HCT116 (cell line): Measurements from ENCODE around the gene CLDN3. TPM values are rescaled to one million over a fixed set of nuclear protein-coding genes. Genes with fewer than 3 reads are reported as not detected.

Experiments
- ATAC-seq: fragments of 200-7000 bp; cut with Tn5 transposase; 2 replicates; pipeline ENCODE4 v1.9.1; 2020; ENCODE audit warnings: mild to moderate bottlenecking, moderate library complexity
- BruUV-seq: library from RNA; stranded (reverse); fragments of 400-500 nt; replicated peaks from 2 replicates; lab custom pipeline; 2021; lab: Mats Ljungman, UMichigan
- CTCF ChIA-PET: fragments of 300-600 bp; sonication (Branson Sonifier 250); formaldehyde crosslinking; loops from one replicate; lab custom pipeline; 2021; ENCODE audit warnings: antibody characterized with exemption; lab: Charles Lee
- POLR2A ChIA-PET: fragments of 300-600, 350-600 bp; sonication (Branson Sonifier 250); formaldehyde crosslinking; loops from one replicate; lab custom pipeline; 2021; ENCODE audit warnings: antibody characterized with exemption; lab: Charles Lee
- RAD21 ChIA-PET, 2 experiments: fragments of 300-600 bp; sonication (Branson Sonifier 250); formaldehyde crosslinking; loops; one replicate each; lab custom pipeline; 2023; ENCODE audit warnings: low total read pairs in 2 of 2; ENCODE audit not compliant: uncharacterized antibody in 2 of 2, unreplicated experiment in 2 of 2, low non-redundant PET in 1 of 2; lab: Charles Lee
- DNase-seq: peaks from one replicate; pipeline ENCODE4 v3.0.0-alpha.2; 2010; ENCODE audit warnings: low read depth, low spot score
- H2AFZ ChIP-seq: fragments of 200-600 bp; shearing (Covaris generic), sonication (generic); 2 replicates; pipeline ENCODE4 v1.6.1; 2017; ENCODE audit warnings: low read depth, mixed run types, mixed read lengths, antibody characterized with exemption, low read length; ENCODE audit not compliant: poor library complexity, severe bottlenecking
- H3K27ac ChIP-seq: 2 replicates; pipeline ENCODE4 v1.5.1; 2012; ENCODE audit warnings: low read depth, low read length
- H3K27me3 ChIP-seq: fragments of 200-600 bp; sonication (generic); 2 replicates; pipeline ENCODE4 v1.6.1; 2016; ENCODE audit warnings: mixed run types, low read length, mixed read lengths; ENCODE audit not compliant: insufficient read depth
- H3K36me3 ChIP-seq, 2 experiments: fragments of 200-500 bp in 1 of 2; fragments of 200-600 bp in 1 of 2; sonication (Bioruptor generic) in 1 of 2; sonication (generic) in 1 of 2; 2 replicates each; pipeline versions ENCODE4 v1.5.1 to v1.6.1; 2014 to 2016; ENCODE audit warnings: low read length in 2 of 2, inconsistent platforms in 1 of 2, mixed read lengths in 1 of 2, mixed run types in 1 of 2; ENCODE audit not compliant: insufficient read depth in 2 of 2, control insufficient read depth in 1 of 2
- H3K4me1 ChIP-seq, 2 experiments: fragments of 200-600 bp in 1 of 2; sonication (generic) in 1 of 2; 2 replicates each; pipeline versions ENCODE4 v1.5.1 to v1.6.1; 2012 to 2017; ENCODE audit warnings: low read length in 2 of 2, inconsistent platforms in 1 of 2, mild to moderate bottlenecking in 1 of 2, mixed read lengths in 1 of 2, mixed run types in 1 of 2, moderate library complexity in 1 of 2; ENCODE audit not compliant: insufficient read depth in 2 of 2, control insufficient read depth in 1 of 2
- H3K4me2 ChIP-seq: fragments of 200-600 bp; sonication (generic); 2 replicates; pipeline ENCODE4 v1.6.1; 2017; ENCODE audit warnings: mixed run types, low read length, mixed read lengths
- H3K4me3 ChIP-seq, 2 experiments: fragments of 200-600 bp in 1 of 2; sonication (generic) in 1 of 2; replicated peaks in 1 of 2; 2 replicates each; pipeline ENCODE4 v1.5.1; 2011 to 2016; ENCODE audit warnings: low read length in 2 of 2, control low read depth in 1 of 2, low read depth in 1 of 2, mild to moderate bottlenecking in 1 of 2, mixed read lengths in 1 of 2, mixed run types in 1 of 2
- H3K79me2 ChIP-seq: fragments of 200-600 bp; sonication (generic); 2 replicates; pipeline ENCODE4 v1.6.1; 2017; ENCODE audit warnings: mild to moderate bottlenecking, mixed run types, low read length, moderate library complexity, mixed read lengths; ENCODE audit not compliant: insufficient read depth
- H3K9ac ChIP-seq: fragments of 200-600 bp; sonication (generic); 2 replicates; pipeline ENCODE4 v1.6.1; 2016; ENCODE audit warnings: low read length, mixed read lengths
- H3K9me2 ChIP-seq: fragments of 200-600 bp; sonication (generic), shearing (Covaris generic); 2 replicates; pipeline ENCODE4 v1.6.1; 2017; ENCODE audit warnings: mixed run types, mild to moderate bottlenecking, moderate library complexity; ENCODE audit not compliant: insufficient read depth
- H3K9me3 ChIP-seq, 2 experiments: fragments of 200-500 bp in 1 of 2; fragments of 200-600 bp in 1 of 2; sonication (Bioruptor generic) in 1 of 2; sonication (generic) in 1 of 2; 2 replicates each; pipeline ENCODE4 v1.6.1; 2014 to 2017; ENCODE audit warnings: low read length in 2 of 2, mixed read lengths in 2 of 2, inconsistent platforms in 1 of 2, low read depth in 1 of 2, mild to moderate bottlenecking in 1 of 2, mixed run types in 1 of 2, moderate library complexity in 1 of 2; ENCODE audit not compliant: control insufficient read depth in 1 of 2, insufficient read depth in 1 of 2
- H4K20me1 ChIP-seq: fragments of 200-600 bp; sonication (generic), shearing (Covaris generic); 2 replicates; pipeline ENCODE4 v1.6.1; 2017; ENCODE audit warnings: mixed run types, mild to moderate bottlenecking, moderate library complexity; ENCODE audit not compliant: insufficient read depth
- CBX3 ChIP-seq: IDR thresholded peaks from 2 replicates; pipeline ENCODE4 v1.6.1; 2012; ENCODE audit warnings: low read depth
- POLR2AphosphoS5 ChIP-seq: IDR thresholded peaks from 2 replicates; pipeline ENCODE4 v1.6.1; 2011; ENCODE audit warnings: mild to moderate bottlenecking, low read depth, low read length, moderate library complexity
- RAD21 ChIP-seq: IDR thresholded peaks from 2 replicates; pipeline ENCODE4 v1.6.1; 2012; ENCODE audit warnings: low read depth, mild to moderate bottlenecking
- SIN3A ChIP-seq: IDR thresholded peaks from 2 replicates; pipeline ENCODE4 v1.6.1; 2012; ENCODE audit warnings: low read depth
- SP1 ChIP-seq: IDR thresholded peaks from 2 replicates; pipeline ENCODE4 v1.6.1; 2012; ENCODE audit warnings: low read depth
- TCF7L2 ChIP-seq: IDR thresholded peaks from 2 replicates; pipeline ENCODE4 v1.7.0; 2011; ENCODE audit warnings: borderline replicate concordance, inconsistent platforms; ENCODE audit not compliant: insufficient read depth, insufficient read length; ENCODE audit errors: extremely low read depth
- ZNF274 ChIP-seq: fragments of 200-500 bp; sonication (Bioruptor generic); IDR thresholded peaks from 2 replicates; pipeline ENCODE4 v1.6.1; 2014; ENCODE audit warnings: mild to moderate bottlenecking, low read depth, low read length, inconsistent platforms
- intact Hi-C: fragments of 100-400 bp; cut with micrococcal nuclease; formaldehyde crosslinking; loops from 2 replicates; pipeline ENCODE4 v1.10.0; 2022
- total RNA-seq: library from RNA; stranded (reverse); gene quantifications from one replicate; pipeline ENCODE4 v1.2.1, GENCODE V29; 2021; ENCODE audit not compliant: unreplicated experiment
- TF ChIP-seq, protein P1 (sequence below): IDR thresholded peaks from 2 replicates; pipeline ENCODE4 v1.6.1; 2012
- TF ChIP-seq, protein P2 (sequence below), 3 experiments: fragments of 200-600 bp in 1 of 3; sonication (generic) in 1 of 3; IDR thresholded peaks in 2 of 3; conservative IDR thresholded peaks in 1 of 3; 2 replicates each; pipeline ENCODE4 v1.5.1; 2012 to 2017; ENCODE audit warnings: low read depth in 2 of 3, low read length in 2 of 3, antibody characterized with exemption in 1 of 3, borderline replicate concordance in 1 of 3, control low read depth in 1 of 3, mild to moderate bottlenecking in 1 of 3, mixed read lengths in 1 of 3, mixed run types in 1 of 3, moderate library complexity in 1 of 3; ENCODE audit not compliant: insufficient read depth in 1 of 3

CLDN3 gene
- total RNA-seq, 1 experiment from 2014 or later, result 19.2 TPM

DNA sequence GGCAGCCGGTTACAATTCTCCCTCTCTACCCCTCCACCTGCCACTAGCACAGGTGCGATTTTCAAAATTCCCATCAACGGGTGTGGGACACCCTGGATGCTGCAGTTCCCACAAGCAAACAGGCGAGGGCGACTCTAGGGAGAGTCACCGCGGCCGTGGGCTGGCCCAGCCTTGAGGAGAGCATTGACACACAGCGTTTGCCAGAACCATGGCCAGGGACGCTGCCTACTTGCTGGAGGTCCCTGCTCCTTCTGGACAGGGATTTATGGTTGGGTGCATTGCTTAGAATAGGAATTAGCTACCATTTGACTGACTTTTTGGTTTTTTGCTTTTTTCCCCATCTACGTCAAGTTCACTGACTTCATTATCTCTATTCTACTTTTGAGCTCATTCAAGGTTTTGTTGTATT, 41.7 kb upstream of the CLDN3 start:
- intact Hi-C loops, result loop anchor here (1.0 kb wide), 1 partner anchor 44 kb away; no protein-coding TSS in a partner anchor
- peak; percentile 81 for ATAC-seq
- Histone ChIP-seq H3K36me3 (no peaks in the 10 kb centered on the region), H3K4me3 (no peak overlapping the region), H3K9me3 (no peaks in the 10 kb centered on the region), H3K4me2 (peak overlapping the region; percentile 40), H3K4me1 (peaks cover 43 to 70% of the 10 kb centered on the region in 2 experiments), H3K9me2 (no peaks in the 10 kb centered on the region), H3K9ac (0 out of 2 replicates have a peak overlapping the region, but pooled peaks have one; percentile 23), H2AFZ (no peak overlapping the region), H3K79me2 (no peaks in the 10 kb centered on the region), H3K27me3 (no peaks in the 10 kb centered on the region), H3K27ac (0 out of 2 replicates have a peak overlapping the region, but pooled peaks have one; percentile 13), H4K20me1 (no peaks in the 10 kb centered on the region)
- ChIA-PET RAD21 (interaction anchor here in 1 of 2 experiments (1.3 to 1.5 kb wide), 2 partner anchors 16 to 21 kb away, joined by 3 to 4 read pairs; no protein-coding TSS in a partner anchor), CTCF (interaction anchor here (0.7 to 2.0 kb wide), 6 partner anchors 11 to 77 kb away, joined by 3 to 12 read pairs (median 4); no protein-coding TSS in a partner anchor), POLR2A (interaction anchor here (1.1 to 3.9 kb wide), 4 partner anchors 11 to 71 kb away, joined by 3 to 41 read pairs (median 7); partner anchors contain the start of gene CLDN4)
- TSS peak; percentile 29 for BruUV-seq
- TF ChIP-seq SP1, result peak; percentile 20; the same call in 1 of the 2 replicates
- no peak for TF ChIP-seq SIN3A
- no peak for TF ChIP-seq TCF7L2
- no peak for TF ChIP-seq ZNF274
- TF ChIP-seq, protein P1, sequence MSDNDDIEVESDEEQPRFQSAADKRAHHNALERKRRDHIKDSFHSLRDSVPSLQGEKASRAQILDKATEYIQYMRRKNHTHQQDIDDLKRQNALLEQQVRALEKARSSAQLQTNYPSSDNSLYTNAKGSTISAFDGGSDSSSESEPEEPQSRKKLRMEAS, result peak; percentile 42; the same call in 1 of the 2 replicates
- peak; percentile 90 for TF ChIP-seq RAD21
- peak; percentile 73 for TF ChIP-seq CBX3
- TF ChIP-seq, protein P2, sequence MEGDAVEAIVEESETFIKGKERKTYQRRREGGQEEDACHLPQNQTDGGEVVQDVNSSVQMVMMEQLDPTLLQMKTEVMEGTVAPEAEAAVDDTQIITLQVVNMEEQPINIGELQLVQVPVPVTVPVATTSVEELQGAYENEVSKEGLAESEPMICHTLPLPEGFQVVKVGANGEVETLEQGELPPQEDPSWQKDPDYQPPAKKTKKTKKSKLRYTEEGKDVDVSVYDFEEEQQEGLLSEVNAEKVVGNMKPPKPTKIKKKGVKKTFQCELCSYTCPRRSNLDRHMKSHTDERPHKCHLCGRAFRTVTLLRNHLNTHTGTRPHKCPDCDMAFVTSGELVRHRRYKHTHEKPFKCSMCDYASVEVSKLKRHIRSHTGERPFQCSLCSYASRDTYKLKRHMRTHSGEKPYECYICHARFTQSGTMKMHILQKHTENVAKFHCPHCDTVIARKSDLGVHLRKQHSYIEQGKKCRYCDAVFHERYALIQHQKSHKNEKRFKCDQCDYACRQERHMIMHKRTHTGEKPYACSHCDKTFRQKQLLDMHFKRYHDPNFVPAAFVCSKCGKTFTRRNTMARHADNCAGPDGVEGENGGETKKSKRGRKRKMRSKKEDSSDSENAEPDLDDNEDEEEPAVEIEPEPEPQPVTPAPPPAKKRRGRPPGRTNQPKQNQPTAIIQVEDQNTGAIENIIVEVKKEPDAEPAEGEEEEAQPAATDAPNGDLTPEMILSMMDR (IDR thresholded peaks at IDR 0.05 in 2 of 3, conservative IDR thresholded peaks at IDR 0.05 in 1 of 3; ENCODE audit: borderline replicate concordance in 1 of 3, insufficient read depth in 1 of 3, low read depth in 2 of 3, low read length in 2 of 3), result peak; percentile 54 to 88 (median 87); a peak in 5 of 6 replicates
- TF ChIP-seq POLR2AphosphoS5, result 0 out of 2 replicates have a peak, but pooled peaks have one; percentile 49
- DNase-seq, result no peak
